Midbrain (tissue), 1 donor: Measurements from ENCODE around the gene BOD1L1.

Source experiments
- DNase-seq: peaks from one replicate; lab custom pipeline; 2025; lab: John Stamatoyannopoulos, UW

BOD1L1 gene

DNA sequence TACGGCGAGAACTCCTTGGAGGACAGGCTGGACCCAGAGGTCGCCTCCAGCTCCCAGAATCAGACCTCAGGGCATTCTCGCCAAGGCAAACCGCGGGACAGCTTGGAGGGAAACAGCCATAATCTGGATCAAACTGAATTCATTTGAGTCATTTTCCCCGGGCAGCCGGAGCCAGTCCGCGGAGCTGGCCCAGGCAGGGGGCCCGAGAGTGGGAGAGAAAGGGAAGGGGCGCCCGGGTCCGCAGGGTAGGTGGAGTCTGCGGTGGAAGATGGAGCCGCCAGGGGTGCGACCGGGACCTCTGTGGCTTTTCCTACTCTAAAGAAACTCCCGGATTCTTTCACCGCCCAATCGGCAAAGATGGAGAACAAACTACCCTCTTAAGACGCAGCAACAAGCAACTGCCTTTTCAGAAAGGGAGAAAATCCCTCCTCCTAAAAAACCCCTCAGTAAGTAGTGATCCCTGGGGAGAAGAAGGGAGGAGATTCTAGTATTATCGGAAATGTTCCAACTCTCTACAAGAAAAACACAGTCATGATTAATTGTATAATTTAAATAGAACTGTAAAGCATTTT lies 88.4 kb downstream of the BOD1L1 start:
- DNase-seq, result no peak

DNA sequence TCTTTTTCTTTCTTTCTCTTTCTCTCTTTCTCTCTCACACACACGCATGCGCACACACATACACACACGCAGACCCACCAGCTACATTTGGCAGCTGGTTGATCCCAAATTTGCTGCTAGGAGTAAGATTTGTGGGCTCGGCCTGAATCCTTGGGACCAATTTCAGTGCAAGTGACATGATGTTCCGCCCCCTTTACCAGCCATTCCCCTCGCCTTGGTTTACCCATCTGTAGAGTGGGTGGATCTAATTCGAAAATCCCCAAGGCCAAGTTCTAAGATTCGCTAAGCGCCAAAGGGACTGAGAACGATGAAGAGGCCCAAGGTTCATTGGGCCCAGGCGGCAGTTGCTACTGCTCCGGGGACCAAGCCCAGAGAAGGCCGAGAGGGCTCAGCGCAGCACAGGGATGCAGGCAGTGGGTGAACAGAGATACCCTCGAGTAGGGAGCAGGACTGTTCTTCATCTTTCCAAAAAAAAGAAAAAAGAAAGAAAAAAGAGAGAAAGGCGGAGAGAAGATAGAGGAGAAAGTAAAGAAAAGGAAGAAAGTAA lies 89.0 kb downstream of the BOD1L1 start:
- no peak for DNase-seq

DNA sequence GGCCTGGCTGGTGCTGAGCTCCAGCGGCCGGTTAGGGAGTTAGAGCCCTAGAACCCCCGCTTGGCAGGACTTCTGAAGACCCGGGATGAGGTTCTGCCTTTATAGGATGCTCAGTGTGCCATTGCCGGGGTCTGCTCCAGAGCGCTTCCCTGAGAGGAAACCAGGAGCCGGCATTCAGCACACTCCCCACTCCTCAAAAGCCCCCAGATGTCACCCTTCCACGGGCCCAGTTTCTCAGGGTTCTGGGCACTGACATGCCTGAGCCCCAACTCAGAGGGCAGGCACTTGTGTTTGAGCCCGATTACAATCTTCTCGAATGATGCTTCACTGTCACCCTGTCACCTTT lies 89.7 kb downstream of the BOD1L1 start:
- no peak for DNase-seq

DNA sequence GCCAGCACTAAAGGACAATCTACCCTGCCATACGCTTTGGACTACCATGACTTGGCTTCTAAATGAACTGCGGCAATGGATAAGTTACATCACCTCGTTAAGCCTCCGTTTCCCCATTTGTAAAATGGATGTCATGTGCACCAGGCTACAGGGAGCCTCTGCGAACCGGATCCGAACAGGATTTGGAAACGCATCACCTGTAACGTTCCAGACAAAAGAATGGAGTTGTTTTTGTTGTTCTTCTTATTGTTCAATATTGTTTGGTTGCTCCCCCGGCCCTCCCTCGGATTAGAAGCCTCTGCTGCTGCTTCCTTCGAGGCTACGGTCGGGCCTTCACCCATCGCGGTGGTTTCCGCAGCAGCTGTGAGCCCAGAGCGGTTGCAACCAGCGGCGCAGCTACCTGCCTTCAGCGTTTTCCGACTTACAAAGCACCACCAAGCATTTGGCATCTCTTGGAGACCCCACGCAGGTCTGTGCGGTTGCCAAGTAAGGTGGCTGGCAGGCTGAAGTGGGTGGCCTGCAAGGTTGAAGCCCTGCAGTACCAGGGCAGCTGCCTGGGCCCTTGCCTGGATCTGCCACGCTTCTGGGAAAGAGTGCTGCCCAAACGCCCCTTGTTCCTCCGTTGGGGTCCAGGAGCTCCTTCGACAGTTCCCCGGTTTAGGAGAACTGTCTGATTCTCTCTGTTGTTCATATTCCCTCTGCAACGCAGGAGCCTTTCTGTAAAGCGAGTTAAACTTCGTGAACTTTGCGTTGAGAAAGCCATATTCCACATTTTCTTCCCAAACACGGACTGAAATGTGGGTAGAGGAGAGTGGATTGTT lies 90.3 kb downstream of the BOD1L1 start:
- DNase-seq, result no peak

DNA sequence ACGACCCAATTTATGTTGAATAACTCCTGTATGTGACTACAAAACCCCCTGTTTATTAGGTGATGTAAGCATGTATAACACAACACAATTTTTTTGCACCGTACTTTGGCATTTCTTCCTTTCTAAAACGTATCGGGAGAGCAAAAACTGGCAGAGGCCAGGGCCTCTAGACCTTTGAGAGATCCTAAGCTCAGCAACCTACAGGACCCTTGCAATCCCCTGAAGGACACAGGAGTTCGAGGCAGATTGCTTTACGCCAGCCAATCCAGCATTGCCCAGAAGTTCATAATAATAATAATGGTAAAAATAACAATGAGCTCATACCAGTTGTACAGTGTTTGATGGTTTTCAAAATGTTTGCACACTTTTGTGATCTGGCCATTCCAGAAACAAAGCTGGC lies 90.9 kb downstream of the BOD1L1 start:
- DNase-seq, result no peak

DNA sequence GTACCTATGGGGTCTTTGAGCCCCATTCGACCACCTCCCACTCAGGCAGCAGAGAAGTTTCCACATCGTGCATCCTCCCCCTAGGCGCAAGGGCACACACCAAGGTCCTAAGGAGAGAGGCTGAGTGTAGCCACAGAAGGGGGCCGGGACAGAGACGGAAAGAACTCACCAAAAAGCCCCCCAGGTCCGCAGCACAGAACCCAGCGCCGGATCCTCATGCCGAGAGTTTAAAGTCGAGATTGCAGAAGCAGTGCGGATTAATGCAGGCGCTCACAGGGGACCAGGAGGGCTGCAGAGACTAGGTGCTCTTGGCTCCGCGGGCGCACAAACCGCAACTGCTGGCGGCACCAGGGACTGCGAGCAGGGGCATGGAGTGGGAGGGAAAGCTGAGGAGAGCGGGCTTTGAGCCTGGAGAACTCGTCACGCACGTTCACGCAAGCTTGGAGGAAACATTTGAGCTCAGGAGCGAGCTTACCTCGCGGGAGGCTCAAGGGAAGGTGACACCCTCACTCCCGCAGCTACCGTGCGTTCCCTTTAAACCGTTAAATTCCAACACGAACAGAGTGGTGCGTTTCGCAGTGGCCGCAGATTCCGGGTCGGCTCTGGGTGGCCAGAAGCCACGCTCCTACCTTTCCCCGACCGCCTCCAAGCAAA lies 91.7 kb downstream of the BOD1L1 start:
- DNase-seq, result no peak

DNA sequence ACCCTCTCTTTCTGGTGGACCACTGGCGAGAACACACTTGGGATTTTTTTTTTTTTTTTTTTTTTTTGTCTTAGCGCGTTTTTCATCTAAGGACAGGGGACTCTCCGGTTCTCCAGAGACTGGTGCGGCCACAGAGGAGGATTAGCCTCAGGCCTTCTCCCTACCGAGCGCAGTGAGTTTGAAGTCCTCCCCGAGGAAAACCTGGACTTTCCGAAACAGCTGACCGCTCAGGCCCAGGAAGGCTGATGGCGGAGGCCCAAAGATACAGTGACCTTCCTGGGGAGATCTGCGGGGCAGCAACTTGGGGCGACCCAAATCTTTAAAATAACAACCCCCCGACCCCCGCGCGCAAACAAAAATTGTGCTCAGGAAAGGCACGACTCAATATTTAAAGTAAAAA lies 92.4 kb downstream of the BOD1L1 start:
- no peak for DNase-seq

DNA sequence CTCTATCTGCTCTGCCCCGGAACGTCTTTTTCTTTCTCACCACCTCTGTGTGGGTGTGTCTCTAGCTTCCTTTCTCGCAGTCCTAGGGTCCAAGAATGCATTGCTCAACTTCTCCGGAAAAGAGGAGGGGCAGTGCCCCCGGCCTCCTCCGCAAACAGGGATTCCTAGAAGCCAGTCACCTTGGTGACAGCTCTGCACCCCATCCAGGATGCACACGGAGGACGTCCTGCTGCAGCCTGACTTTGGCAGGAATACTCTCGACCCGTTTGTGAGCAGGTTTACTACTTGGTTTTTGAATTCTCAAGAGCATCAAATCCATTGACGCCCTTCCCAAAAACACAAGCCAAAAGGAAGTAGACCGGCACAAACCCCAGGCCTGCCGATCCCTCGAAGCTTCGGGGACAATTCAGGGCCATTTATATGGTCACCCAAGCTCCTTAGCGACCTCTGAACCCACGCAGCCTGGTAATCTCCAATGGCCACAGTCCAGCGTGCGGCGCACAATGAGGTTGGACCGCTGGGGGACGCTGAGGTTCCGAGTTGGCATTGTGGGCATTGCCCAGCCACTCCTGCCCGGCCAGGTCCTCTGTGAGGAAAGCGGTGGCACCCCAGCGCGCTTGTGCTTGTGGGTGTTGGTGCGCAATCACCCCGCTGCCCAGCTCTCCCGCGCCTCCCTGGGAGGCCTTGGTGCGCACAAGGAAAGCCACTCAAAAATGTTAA lies 93.0 kb downstream of the BOD1L1 start:
- no peak for DNase-seq

DNA sequence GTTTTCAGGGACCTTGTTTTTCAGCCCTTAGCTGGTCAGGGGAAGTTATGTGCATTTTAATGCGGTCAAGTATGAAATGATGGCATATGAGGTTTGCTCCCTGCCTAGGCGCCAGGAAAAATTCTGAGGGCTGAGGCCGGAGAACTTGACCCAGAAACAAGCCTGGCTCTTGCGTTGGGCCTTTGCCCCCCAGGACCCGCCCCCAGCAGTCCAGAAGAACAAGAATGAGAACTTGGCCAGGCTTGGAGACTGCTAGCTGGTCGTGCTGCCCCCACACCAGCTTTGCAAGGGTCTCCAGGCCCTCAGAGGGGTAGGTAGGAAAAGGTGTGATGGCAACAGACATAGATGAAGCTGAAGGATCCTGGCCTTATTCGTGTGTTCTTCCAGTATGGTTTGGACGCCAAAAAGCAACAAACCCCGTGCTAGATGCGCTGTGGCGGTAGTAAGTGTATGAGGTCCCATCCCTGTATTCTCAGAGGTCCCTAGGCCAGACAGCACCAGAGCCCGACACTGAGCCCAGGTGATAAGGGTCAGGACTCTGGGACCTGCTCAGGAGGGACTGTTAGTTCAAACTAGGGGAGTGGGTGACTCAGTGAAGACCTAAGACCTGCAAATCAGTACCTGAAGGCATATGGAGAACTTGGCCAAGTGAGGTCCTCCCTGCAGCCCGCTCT lies 93.7 kb downstream of the BOD1L1 start:
- no peak for DNase-seq

DNA sequence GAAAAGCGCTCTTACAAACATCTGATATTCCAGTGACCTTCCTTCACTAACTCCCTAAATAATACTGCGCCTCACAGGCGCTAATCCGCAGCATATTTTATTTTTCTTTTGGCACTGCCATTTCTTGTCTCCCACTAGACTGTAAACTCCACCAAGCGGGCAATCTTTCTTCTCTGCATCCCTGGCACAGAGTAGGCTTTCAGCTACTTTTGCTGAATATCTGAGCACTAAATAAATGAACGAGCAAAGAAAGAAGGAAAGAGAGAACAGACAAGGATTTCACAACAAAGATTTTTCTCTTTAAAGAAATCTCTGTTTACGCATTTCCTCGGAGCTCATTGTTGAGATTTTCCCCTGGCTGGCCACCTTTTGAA lies 95.9 kb downstream of the BOD1L1 start:
- no peak for DNase-seq

DNA sequence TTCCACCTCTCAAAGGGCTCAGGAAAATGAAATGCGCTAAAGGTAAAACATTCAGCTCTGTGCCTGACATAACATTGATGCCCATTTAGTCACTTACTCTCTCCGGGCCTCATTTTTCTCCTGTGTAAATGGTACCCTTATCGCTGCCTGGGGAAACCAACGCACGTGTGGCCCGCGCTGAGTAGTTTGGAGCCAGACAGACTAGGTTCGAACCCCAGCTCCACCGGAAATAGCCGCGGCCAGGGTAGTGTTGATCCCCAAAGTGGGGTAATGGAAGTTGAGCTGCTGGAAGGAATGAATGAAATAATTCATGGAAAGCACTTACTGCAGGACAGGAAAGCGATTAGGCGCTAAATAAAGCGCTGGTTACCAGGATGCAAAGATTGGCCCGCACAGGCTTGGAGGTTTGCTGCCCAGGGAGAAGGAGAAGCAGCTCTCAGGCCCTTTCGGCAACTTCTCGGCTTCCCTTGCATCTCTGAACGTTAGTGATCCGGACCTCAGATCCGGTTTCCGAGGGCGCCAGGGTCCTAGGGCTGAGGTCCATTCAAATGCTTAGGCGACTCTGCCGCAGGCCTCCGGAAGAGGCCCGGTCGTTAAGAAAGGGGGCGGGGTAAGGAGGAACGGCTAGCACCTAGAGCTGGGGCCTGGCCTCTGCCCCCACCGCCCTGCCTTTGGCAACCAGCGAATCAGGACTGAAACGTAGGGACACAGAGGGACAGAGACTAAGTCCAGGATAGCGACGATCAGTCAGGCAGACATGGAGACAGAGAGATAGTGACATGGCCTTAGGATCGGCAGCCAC lies 96.5 kb downstream of the BOD1L1 start:
- DNase-seq, result no peak

DNA sequence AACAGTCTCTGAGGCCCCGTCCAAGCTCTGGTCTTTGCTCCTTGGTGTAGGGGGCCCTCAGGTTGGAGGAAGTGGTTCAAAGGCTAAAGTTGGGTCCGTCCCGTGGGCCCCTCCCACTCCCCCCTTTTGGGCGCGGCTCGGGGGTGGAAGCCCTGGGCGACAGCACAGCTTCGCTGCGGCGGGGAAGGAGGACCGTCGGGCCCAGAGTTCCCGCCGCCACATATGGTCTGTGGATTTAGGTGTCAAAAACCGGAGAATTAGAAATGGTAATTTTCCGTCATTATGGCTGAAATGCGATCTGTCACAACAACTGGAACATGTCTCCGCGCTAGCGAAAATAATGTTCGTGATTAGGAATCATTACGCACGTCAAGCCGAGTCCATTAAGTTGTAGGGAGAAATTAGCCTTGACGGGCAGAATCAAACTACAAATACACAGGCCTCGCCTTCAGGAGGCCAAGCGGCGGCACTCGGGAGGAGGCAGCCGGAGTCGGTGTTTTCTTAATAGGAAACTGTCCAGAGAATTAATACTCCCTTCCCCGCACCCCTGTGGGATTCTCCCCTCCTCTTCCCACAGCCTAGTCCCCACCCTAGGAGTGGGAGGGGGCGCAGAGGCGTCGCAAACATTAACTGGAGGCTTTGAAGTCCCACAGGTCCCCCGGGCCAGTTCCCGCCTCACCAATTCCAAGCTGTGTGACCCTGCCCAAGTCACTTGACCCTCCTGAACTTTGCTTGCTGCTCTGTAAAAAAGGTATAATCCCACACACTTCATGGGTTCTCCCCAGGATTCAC lies 98.2 kb downstream of the BOD1L1 start:
- no peak for DNase-seq

DNA sequence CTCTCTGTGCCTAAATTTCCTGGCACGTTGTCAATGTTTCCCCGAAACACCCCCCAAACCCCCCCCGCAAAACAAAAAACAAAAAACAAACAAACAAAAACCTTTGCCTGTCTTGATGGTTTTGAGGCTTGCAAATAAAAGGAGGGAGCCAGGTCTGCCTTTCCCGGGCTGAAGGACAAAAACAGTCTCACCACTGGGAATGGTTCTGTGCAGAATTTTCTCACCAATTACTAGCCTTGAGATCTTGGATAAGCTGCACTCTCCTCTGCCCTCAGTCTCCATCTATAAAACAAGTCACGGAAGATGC lies 98.8 kb downstream of the BOD1L1 start:
- DNase-seq, result no peak

DNA sequence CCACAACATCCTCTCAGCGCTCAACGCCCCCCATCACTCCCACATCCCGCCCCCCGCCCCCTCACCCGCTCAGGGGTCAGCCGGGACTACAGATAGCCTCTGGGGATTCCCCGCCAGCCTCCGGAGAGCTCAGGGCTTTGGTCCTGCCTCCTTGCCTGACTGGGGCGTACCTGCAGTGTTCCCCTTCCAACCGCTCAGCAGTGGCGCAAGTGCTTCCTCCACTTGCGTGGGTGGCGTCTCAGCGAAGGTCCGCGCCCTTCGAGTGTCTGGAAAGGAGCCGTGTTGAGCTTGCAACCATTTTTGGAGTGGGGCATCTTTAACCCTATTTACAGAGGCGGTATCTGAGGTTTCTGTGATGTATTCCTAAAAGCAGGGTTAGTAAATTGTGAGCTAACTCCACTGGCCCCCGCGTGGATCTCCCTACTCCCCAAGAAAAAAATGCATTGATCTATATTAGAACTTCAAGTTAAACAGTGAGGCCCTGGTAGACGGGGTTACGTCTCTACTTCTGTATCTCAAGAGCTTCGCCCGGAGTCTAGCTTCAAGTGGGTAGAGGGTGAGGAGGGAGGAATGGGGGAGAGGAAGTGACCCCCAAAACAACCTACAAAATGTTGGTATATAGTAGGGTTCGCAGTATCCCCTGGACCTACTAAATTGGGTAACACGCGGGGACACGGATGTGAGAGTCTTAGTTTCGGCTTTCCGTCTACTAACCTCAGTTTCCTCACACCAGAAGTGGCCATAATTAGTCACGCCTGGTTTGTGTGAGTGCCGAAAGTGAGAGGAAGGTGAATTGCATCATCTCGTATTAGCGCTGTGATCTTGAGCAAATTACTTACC lies 99.3 kb downstream of the BOD1L1 start:
- DNase-seq, result no peak

DNA sequence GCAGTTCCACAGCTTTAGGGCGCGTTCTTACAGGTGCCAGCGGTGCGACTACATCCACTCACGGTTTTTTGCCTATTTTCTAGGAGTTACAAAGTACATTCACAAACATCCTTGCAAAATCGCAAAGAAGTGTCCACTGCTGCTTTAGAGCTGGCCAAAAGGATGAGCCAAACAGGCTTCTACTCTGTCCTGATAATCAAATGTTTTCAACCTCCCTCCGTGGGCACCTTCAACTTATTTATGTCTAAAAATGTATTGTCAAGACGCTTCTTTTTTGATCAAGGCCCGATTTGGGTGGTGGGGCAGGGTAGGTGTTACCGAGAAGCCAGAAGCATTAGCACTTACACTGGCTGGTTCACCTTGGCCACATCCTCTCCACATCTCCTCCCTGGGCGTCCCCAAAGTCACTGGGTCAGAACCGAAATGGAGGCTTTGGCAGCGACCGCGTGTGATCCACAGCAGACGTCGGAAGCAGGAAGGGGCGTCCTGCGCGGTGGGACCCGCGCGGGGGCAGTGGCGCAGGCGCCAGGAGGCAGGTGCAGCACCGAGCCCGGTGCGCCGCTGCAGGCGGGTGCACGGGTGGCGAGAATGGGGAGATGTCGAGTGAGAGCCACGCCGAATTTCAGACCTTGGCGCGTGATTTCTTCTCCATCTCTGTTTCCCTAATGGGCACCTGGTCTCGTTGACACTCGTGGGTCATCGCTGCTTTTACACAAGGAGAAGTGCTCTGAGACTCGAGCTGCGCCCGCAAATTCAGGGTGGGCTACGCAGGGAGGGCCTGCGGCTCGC lies 100.1 kb downstream of the BOD1L1 start:
- DNase-seq, result no peak

DNA sequence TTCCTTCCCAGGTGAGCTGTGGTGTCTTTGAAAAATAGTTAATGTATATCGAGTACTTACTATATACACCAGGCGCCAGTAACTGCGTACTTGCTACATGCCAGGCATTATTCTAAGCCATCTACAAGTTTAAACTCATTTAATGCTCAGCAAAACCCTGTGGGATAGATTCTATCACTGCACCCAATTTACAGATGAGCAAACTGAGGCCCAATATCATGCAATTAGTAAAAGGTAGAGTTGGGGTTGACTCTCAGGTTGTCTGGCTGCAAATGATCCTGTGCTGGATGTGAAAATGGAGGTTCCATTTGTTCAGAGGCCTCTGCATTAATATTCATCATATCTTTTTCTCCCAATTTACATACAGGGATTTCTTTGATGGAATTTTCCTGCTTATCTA lies 100.9 kb downstream of the BOD1L1 start:
- DNase-seq, result no peak

DNA sequence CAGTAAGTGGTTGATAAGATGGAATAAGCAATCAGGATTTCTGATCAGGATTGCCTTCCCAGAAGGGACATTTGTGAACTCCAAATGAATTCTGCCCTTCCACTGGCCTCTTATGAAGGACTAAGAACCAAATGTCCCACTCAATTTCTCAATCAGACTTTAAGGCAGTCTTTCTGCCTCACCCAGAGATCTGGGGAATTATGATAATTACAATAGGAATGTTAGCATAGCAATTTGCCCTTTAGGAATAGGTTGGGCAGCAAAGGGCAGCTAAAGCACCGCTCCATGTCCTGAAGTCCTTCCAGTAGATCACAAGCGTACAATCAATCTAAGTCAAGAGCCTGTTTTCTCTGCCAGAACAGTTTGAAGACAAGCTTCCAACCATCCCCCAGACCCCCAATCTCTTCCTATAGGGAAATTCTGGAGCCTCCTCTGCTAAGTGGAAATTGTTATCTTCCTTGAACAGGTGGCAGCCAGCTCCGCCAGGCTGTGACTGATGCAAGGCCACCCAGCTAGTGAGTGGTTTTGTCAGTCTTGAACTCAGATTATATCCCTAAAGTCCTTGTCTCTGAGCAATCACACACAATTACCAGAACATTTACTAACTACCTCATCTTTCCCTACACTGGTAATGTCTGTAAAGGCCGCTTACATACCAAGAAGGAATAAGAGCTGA lies 101.8 kb downstream of the BOD1L1 start:
- DNase-seq, result no peak
